Neural progenitor cell (in vitro differentiated cells): Measurements from ENCODE around the gene S100B.

Experiments
- CTCF ChIP-seq: fragments of 200-600 bp; sonication (generic); IDR thresholded peaks from 2 replicates; pipeline ENCODE4 v1.5.1; 2017; ENCODE audit warnings: antibody characterized with exemption, mild to moderate bottlenecking
- EZH2 ChIP-seq: fragments of 200-600 bp; sonication (generic); IDR thresholded peaks from 2 replicates; pipeline ENCODE4 v1.6.1; 2017; ENCODE audit warnings: antibody characterized with exemption, mild to moderate bottlenecking, moderate library complexity
- EZH2phosphoT487 ChIP-seq: fragments of 200-600 bp; sonication (generic); IDR thresholded peaks from 2 replicates; pipeline ENCODE4 v1.6.1; 2017; ENCODE audit warnings: antibody characterized with exemption

GRCh38 chr21:46616050-46616449 is 11.2 kb upstream of the S100B start:
- TF ChIP-seq CTCF (no peak), EZH2phosphoT487 (no peak), EZH2 (no peak)
